Measurements from ENCODE around the gene ARPC5L.
"Not testable (repeated sequence)": the region's sequence is repeated elsewhere in the genome, so short reads cannot be mapped to it uniquely, and the experiment has no call there.

Gene ARPC5L

GRCh38 chr9:124897570-124898460, 35.9 kb downstream of the ARPC5L start:
- no peak for DNase-seq (ENCODE audit: extremely low read depth, low read depth)

GRCh38 chr9:124899845-124900244, 37.9 kb downstream of the ARPC5L start:
- no peak for TF ChIP-seq CTCF (IDR thresholded peaks at IDR 0.05; ENCODE audit: low read depth, low read length)
- DNase-seq (ENCODE audit: extremely low read depth, low read depth) = no peak

More at GRCh38 chr9:124897570-124898460, 35.9 kb downstream of the ARPC5L start:
- TF ChIP-seq CTCF (IDR thresholded peaks at IDR 0.05; ENCODE audit: low read depth, low read length) = no peak

GRCh38 chr9:124906966-124907365, 45.0 kb downstream of the ARPC5L start:
- DNase-seq (ENCODE audit: extremely low read depth, low read depth) = no peak
- TF ChIP-seq CTCF (IDR thresholded peaks at IDR 0.05; ENCODE audit: low read depth, low read length) = no peak

GRCh38 chr9:124908098-124908497, 46.2 kb downstream of the ARPC5L start:
- no peak for DNase-seq (ENCODE audit: extremely low read depth, low read depth)
- no peak for TF ChIP-seq CTCF (IDR thresholded peaks at IDR 0.05; ENCODE audit: low read depth, low read length)

- DNase-seq (ENCODE audit: extremely low read depth, low read depth) = no peak
- TF ChIP-seq CTCF (IDR thresholded peaks at IDR 0.05; ENCODE audit: low read depth, low read length) = no peak
These were observed 49.8 kb downstream of the ARPC5L start for GRCh38 chr9:124911766-124912165.

GRCh38 chr9:124913378-124913777, 51.4 kb downstream of the ARPC5L start:
- no peak for TF ChIP-seq CTCF (IDR thresholded peaks at IDR 0.05; ENCODE audit: low read depth, low read length)
- no peak for DNase-seq (ENCODE audit: extremely low read depth, low read depth)

GRCh38 chr9:124914753-124915405, 52.9 kb downstream of the ARPC5L start:
- no peak for TF ChIP-seq CTCF (IDR thresholded peaks at IDR 0.05; ENCODE audit: low read depth, low read length)
- no peak for DNase-seq (ENCODE audit: extremely low read depth, low read depth)

GRCh38 chr9:124920394-124920793, 58.5 kb downstream of the ARPC5L start:
- DNase-seq (ENCODE audit: extremely low read depth, low read depth) = not testable (repeated sequence)
